ENCODE measurements around the gene FBXO27. TPM values are rescaled to one million over a fixed set of nuclear protein-coding genes. Genes with fewer than 3 reads are reported as not detected.

Gene FBXO27
- total RNA-seq, 4 donors from 2014 or later = 3.0 to 9.7 (median 3.8) TPM

DNA sequence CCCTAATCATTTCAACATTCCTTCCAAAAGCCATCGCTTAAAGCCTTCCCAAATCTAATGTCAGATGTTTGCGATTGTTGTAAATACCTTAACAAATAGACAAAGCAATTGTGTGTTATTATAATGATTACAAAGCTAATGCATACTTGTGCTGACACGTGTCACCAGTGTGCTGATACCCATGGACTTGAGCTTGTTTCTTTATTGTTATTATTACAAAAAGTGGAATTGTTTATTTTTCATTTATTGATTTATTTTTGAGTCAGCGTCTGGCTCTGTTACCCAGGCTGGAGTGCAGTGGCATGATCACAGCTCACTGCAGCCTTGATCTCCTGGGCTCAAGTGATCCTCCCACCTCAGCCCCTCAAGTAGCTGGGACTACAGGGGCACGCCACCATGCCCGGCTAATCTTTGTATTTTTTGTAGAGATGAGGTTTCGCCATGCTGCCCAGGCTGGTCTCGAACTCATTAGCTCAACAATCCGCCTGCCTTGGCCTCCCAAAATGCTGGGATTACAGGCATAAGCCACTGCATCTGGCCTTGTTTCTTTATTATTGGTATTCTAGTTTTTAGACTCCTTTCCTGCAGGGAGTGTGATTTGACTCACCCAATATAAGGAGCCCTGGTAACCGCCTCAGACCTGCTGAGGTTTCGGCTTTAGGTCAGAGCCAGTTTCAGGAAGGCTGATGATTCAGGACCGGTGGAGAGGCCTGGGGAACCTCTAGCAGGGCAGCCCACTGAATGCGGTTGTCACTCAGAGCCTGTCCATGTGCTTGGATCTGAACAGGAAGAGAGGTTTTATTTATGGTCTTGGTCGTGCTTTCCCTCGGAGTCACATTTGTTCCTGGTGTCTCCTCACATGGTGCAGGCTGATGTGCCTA, 54.7 kb downstream of the FBXO27 start:
- Histone ChIP-seq H3K27ac (no peak overlapping the region), H3K9me3 (no peaks in the 10 kb centered on the region), H3K36me3 (no peaks in the 10 kb centered on the region), H3K27me3 (no peaks in the 10 kb centered on the region), H3K4me1 (peaks cover 0 to 36% (median 7%) of the 10 kb centered on the region in 3 donors), H3K4me3 (no peak overlapping the region)
- WGBS, 2 donors (ENCODE audit: low coverage in 1 of 2) = 77 to 91% methylated on average over 9 of the region's 15 CpGs
- no peak for ATAC-seq
- TF ChIP-seq, protein P1, sequence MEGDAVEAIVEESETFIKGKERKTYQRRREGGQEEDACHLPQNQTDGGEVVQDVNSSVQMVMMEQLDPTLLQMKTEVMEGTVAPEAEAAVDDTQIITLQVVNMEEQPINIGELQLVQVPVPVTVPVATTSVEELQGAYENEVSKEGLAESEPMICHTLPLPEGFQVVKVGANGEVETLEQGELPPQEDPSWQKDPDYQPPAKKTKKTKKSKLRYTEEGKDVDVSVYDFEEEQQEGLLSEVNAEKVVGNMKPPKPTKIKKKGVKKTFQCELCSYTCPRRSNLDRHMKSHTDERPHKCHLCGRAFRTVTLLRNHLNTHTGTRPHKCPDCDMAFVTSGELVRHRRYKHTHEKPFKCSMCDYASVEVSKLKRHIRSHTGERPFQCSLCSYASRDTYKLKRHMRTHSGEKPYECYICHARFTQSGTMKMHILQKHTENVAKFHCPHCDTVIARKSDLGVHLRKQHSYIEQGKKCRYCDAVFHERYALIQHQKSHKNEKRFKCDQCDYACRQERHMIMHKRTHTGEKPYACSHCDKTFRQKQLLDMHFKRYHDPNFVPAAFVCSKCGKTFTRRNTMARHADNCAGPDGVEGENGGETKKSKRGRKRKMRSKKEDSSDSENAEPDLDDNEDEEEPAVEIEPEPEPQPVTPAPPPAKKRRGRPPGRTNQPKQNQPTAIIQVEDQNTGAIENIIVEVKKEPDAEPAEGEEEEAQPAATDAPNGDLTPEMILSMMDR (IDR thresholded peaks at IDR 0.05) = no peak

DNA sequence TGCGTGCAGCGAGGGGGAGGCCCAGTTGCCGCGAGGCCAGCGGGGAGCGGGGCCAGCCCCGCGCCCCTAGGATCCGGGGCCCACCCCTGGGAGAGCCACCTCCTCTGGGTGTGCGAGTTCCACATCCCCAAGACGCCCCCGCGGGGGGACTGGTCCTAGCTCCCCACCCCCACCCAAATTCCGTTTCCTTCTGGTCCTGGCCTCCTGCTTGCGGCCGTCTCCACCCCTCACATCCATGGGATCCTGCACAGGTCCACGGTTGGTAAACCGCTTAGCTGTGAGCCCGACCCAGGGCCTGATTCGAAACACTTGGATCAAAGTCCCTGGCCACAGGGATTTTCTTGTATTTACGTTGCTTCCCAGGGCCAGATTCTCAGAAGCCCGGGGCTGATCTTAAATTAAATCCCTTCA, 56.5 kb downstream of the FBXO27 start:
- Histone ChIP-seq H3K36me3 (no peaks in the 10 kb centered on the region), H3K4me3 (peak overlapping the region; percentile 51 to 81), H3K9me3 (no peaks in the 10 kb centered on the region), H3K4me1 (peaks cover 0 to 40% (median 7%) of the 10 kb centered on the region in 3 donors), H3K27me3 (no peaks in the 10 kb centered on the region), H3K27ac (peak overlapping the region; percentile 52 to 96 (median 94))
- TF ChIP-seq POLR2A (IDR thresholded peaks at IDR 0.05) = no peak
- 0% methylated on average over 3 of the region's 22 CpGs; no CpG with 5 or more reads in 1 of the 2 donors for WGBS, 2 donors (ENCODE audit: low coverage in 1 of 2)
- peak; percentile 60 for ATAC-seq

DNA sequence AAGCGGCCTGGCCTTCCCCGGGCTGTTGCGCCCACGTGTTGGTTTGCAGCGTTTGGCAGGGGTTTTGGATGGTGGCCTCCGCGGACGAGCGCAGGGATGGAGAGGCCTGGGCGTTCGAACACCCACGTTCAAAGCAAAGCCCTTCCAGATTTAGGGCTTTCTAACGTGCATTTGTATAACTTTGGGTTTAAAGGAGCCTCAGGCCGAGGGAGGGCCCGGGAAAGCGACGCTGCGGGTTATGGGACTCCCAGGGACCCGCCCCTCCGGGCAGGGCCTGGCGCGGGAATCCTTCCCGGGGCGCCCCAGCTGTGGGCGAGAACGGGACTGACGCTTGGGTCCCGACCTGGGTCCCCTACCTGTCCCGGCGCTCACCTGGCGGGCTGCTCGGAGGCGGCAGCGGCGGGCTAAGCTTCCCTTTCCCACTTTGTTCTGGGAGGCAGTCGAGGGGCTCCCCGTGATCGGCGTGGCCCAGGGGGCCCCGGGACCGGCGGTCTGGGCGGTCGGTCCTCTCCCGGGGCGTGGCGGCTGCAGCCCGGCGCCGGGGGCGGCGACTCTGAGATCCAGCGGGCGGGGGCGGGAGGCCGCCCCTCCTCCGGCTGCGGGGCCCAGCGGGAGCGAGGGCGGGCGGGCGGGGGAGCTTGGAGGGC, 57.0 kb downstream of the FBXO27 start, which contains the start of gene FBXO17:
TSS of gene FBXO17 (minus strand) at position 529 of the 647 bp plus-strand sequence. CDS start 25,423 bp downstream, outside the sequence.
- Histone ChIP-seq H3K27me3 (no peaks in the 10 kb centered on the region), H3K4me1 (peaks cover 0 to 45% (median 7%) of the 10 kb centered on the region in 3 donors), H3K9me3 (no peaks in the 10 kb centered on the region), H3K4me3 (peak within 1 kb of the TSS; percentile 51 to 81), H3K27ac (peak within 1 kb of the TSS; percentile 52 to 96 (median 94)), H3K36me3 (no peaks in the 10 kb centered on the region)
- peak; percentile 88 for ATAC-seq
- 0 to 40% methylated on average over 1 to 8 of the region's 63 CpGs for WGBS, 2 donors (ENCODE audit: low coverage in 1 of 2)
- TF ChIP-seq EP300 (IDR thresholded peaks at IDR 0.05) = no peak
- peak in 1 of 2 donors; percentile 23 for TF ChIP-seq POLR2A (IDR thresholded peaks at IDR 0.05)
- TF ChIP-seq, protein P1 (IDR thresholded peaks at IDR 0.05) = no peak

DNA sequence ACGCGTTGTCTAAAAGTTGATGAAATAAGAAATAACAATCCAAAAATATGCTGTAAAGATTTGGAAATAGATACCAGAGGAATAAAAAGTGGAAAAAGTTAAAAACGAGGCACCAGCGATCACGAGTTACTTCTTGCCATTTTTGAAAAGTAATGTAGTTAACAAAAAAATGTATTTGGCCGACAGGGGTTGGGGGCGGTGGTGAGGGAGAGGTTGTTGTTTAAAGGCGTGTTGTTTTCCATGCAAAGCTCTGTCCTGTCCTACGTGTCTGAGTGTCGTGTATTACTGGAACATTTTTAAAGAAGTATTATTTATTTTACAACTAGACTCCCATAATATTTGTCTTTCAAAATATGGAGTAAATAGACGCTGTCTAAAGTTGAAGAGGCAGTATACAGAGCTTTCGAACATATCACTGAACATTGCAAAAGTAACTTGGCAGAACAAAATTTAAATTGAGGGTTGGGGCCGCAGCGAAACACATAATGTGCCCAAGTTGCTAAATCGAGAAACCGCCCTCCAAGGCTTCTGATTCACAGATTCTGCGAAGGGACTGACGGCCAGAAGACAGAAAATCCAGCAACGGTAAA, 57.6 kb downstream of the FBXO27 start:
- Histone ChIP-seq H3K9me3 (no peaks in the 10 kb centered on the region), H3K36me3 (no peaks in the 10 kb centered on the region), H3K27ac (peak overlapping the region; percentile 52 to 96 (median 94)), H3K4me3 (peak overlapping the region; percentile 51 to 81), H3K4me1 (peaks cover 0 to 45% (median 7%) of the 10 kb centered on the region in 3 donors), H3K27me3 (no peaks in the 10 kb centered on the region)
- TF ChIP-seq, protein P1 (IDR thresholded peaks at IDR 0.05) = no peak
- TF ChIP-seq POLR2A (IDR thresholded peaks at IDR 0.05) (no peak), EP300 (IDR thresholded peaks at IDR 0.05) (no peak), POLR2AphosphoS5 (IDR thresholded peaks at IDR 0.05) (no peak)
- WGBS, 2 donors (ENCODE audit: low coverage in 1 of 2) = 10 to 24% methylated on average over 12 to 18 of the region's 19 CpGs
- ATAC-seq = peak; percentile 62

Other genes starting within 250 kb of the FBXO27 start
- 10 to 100 TPM in 1 of 4 donors, 1 to 10 TPM in 2, not detected in 1; 2.1 to 58.4 (median 9.8) TPM for gene LGALS7B, start 243.3 kb downstream of the FBXO27 start, total RNA-seq
- 1 to 10 TPM in 2 of 4 donors, under 1 TPM in 1, not detected in 1; 0.27 to 1.6 (median 1.1) TPM for gene LGALS4, start 219.6 kb downstream of the FBXO27 start, total RNA-seq
- 100 to 1,000 TPM in 2 of 4 donors, 10 to 100 TPM in 2; 88.3 to 162 (median 110) TPM for gene ECH1, start 200.8 kb downstream of the FBXO27 start, total RNA-seq
- gene HNRNPL, start 182.6 kb downstream of the FBXO27 start, total RNA-seq = 100 to 1,000 TPM; 173 to 180 (median 174) TPM
- 1 to 10 TPM; 1.2 to 8.2 (median 4.1) TPM for gene RINL, start 154.3 kb downstream of the FBXO27 start, total RNA-seq
- 100 to 1,000 TPM in 1 of 4 donors, 10 to 100 TPM in 3; 73.9 to 106 (median 80.5) TPM for gene SIRT2, start 132.9 kb downstream of the FBXO27 start, total RNA-seq
- gene NFKBIB, start 132.6 kb downstream of the FBXO27 start, total RNA-seq = 10 to 100 TPM; 18.5 to 37.6 (median 26.8) TPM
- 1 to 10 TPM in 1 of 4 donors, under 1 TPM in 1, not detected in 2; 0.94 to 1.4 TPM for gene CCER2, start 120.4 kb downstream of the FBXO27 start, total RNA-seq
- gene SARS2, start 101.8 kb downstream of the FBXO27 start, total RNA-seq = 10 to 100 TPM in 3 of 4 donors, 1 to 10 TPM in 1; 9.9 to 13.7 (median 11.9) TPM
- gene MRPS12, start 101.6 kb downstream of the FBXO27 start, total RNA-seq = 10 to 100 TPM; 19.8 to 25.3 (median 23.0) TPM
- gene FBXO17, start 56.8 kb downstream of the FBXO27 start, total RNA-seq = 10 to 100 TPM; 21.5 to 31.3 (median 27.8) TPM
- gene ACP7, start 51.8 kb upstream of the FBXO27 start, total RNA-seq = under 1 TPM in 1 of 4 donors, not detected in 3; 0.08 TPM
- 10 to 100 TPM in 1 of 4 donors, 1 to 10 TPM in 3; 6.1 to 16.3 (median 7.5) TPM for gene PAK4, start 93.2 kb upstream of the FBXO27 start, total RNA-seq
- 10 to 100 TPM in 1 of 4 donors, 1 to 10 TPM in 1, under 1 TPM in 2; 0.13 to 13.7 (median 2.3) TPM for gene NCCRP1, start 164.4 kb upstream of the FBXO27 start, total RNA-seq
- gene SYCN, start 171.7 kb upstream of the FBXO27 start, total RNA-seq = not detected
- gene IFNL3, start 212.5 kb upstream of the FBXO27 start, total RNA-seq = not detected
- not detected for gene IFNL4, start 216.3 kb upstream of the FBXO27 start, total RNA-seq
- gene IFNL2, start 235.8 kb upstream of the FBXO27 start, total RNA-seq = not detected

All from gastroesophageal sphincter (tissue), 4 donors.